ENCODE data around the gene UTF1. TPM values are rescaled to one million over a fixed set of nuclear protein-coding genes. Genes with fewer than 3 reads are reported as not detected.

The UTF1 gene
- total RNA-seq, result not detected

GRCh38 chr10:133230044-133230361 lies at the start of gene UTF1:
Gene UTF1 (plus strand): TSS chr10:133230217. CDS start chr10:133230289, 72 bp downstream.
- CTCF ChIA-PET, result no interaction called here

GRCh38 chr10:133180965-133181639 lies 48.9 kb upstream of the UTF1 start:
- Mint-ChIP-seq H3K4me1 (ENCODE audit: low read depth) (no peaks in the 10 kb centered on the region), H3K9me3 (peaks cover 11% of the 10 kb centered on the region), H3K27me3 (no peaks in the 10 kb centered on the region), H3K36me3 (ENCODE audit: low read depth) (no peaks in the 10 kb centered on the region), H3K27ac (no peak overlapping the region), H3K4me3 (no peak overlapping the region)
- DNase-seq, result no peak
- no peak for ATAC-seq
- ChIA-PET CTCF (no interaction called here), POLR2A (no interaction called here)
- no peak for TF ChIP-seq CTCF (IDR thresholded peaks at IDR 0.05)
- intact Hi-C loops (cut with micrococcal nuclease), result no loop called here

More at GRCh38 chr10:133230044-133230361, at the start of gene UTF1:
- H3K27ac Mint-ChIP-seq, result no peak within 1 kb of the TSS
- peak within 1 kb of the TSS; percentile 14 for H3K4me3 Mint-ChIP-seq
- intact Hi-C loops (cut with micrococcal nuclease), result no loop called here
- H3K27me3 Mint-ChIP-seq, result peaks cover 52% of the 10 kb centered on the region
- no peaks in the 10 kb centered on the region for H3K9me3 Mint-ChIP-seq
- TF ChIP-seq CTCF (IDR thresholded peaks at IDR 0.05), result no peak
- POLR2A ChIA-PET, result no interaction called here
- peaks cover 23% of the 10 kb centered on the region for H3K4me1 Mint-ChIP-seq (ENCODE audit: low read depth)
- DNase-seq (no peak), ATAC-seq (no peak)
- no peaks in the 10 kb centered on the region for H3K36me3 Mint-ChIP-seq (ENCODE audit: low read depth)

- H3K4me3 Mint-ChIP-seq, result no peak overlapping the region
- H3K27ac Mint-ChIP-seq, result no peak overlapping the region
- DNase-seq, result no peak
- H3K4me1 Mint-ChIP-seq (ENCODE audit: low read depth), result no peaks in the 10 kb centered on the region
- no peak for ATAC-seq
- peaks cover 8% of the 10 kb centered on the region for H3K9me3 Mint-ChIP-seq
- CTCF ChIA-PET, result no interaction called here
- POLR2A ChIA-PET, result no interaction called here
- H3K27me3 Mint-ChIP-seq, result no peaks in the 10 kb centered on the region
- no peaks in the 10 kb centered on the region for H3K36me3 Mint-ChIP-seq (ENCODE audit: low read depth)
- intact Hi-C loops (cut with micrococcal nuclease), result no loop called here
- no peak for TF ChIP-seq CTCF (IDR thresholded peaks at IDR 0.05)
These were observed 47.8 kb upstream of the UTF1 start for GRCh38 chr10:133182190-133182589.

GRCh38 chr10:133182791-133183645 lies 47.0 kb upstream of the UTF1 start:
- TF ChIP-seq CTCF (IDR thresholded peaks at IDR 0.05), result no peak
- H3K4me3 Mint-ChIP-seq, result no peak overlapping the region
- intact Hi-C loops (cut with micrococcal nuclease), result no loop called here
- ChIA-PET POLR2A (no interaction called here), CTCF (no interaction called here)
- ATAC-seq (no peak), DNase-seq (no peak)
- no peak overlapping the region for H3K27ac Mint-ChIP-seq
- H3K27me3 Mint-ChIP-seq, result no peaks in the 10 kb centered on the region
- no peaks in the 10 kb centered on the region for H3K4me1 Mint-ChIP-seq (ENCODE audit: low read depth)
- H3K9me3 Mint-ChIP-seq, result no peaks in the 10 kb centered on the region
- no peaks in the 10 kb centered on the region for H3K36me3 Mint-ChIP-seq (ENCODE audit: low read depth)

GRCh38 chr10:133183646-133184378 lies 46.2 kb upstream of the UTF1 start:
- no peak overlapping the region for H3K27ac Mint-ChIP-seq
- H3K4me3 Mint-ChIP-seq, result no peak overlapping the region
- no peaks in the 10 kb centered on the region for H3K27me3 Mint-ChIP-seq
- ATAC-seq (no peak), DNase-seq (no peak)
- H3K36me3 Mint-ChIP-seq (ENCODE audit: low read depth), result no peaks in the 10 kb centered on the region
- H3K9me3 Mint-ChIP-seq, result no peaks in the 10 kb centered on the region
- H3K4me1 Mint-ChIP-seq (ENCODE audit: low read depth), result no peaks in the 10 kb centered on the region
- intact Hi-C loops (cut with micrococcal nuclease), result no loop called here
- ChIA-PET POLR2A (no interaction called here), CTCF (no interaction called here)
- no peak for TF ChIP-seq CTCF (IDR thresholded peaks at IDR 0.05)

Measured in activated CD8-positive, alpha-beta T cell treated with anti-CD3 and anti-CD28 coated beads for 36 hours (primary cell).